ENCODE results near the gene C4orf50. TPM values are rescaled to one million over a fixed set of nuclear protein-coding genes. Genes with fewer than 3 reads are reported as not detected.

Gene C4orf50
- total and polyA plus RNA-seq, 2 donors (not counting 1 experiment from before 2014, with no cell fraction given) = 0.02 TPM; not detected in 1

DNA sequence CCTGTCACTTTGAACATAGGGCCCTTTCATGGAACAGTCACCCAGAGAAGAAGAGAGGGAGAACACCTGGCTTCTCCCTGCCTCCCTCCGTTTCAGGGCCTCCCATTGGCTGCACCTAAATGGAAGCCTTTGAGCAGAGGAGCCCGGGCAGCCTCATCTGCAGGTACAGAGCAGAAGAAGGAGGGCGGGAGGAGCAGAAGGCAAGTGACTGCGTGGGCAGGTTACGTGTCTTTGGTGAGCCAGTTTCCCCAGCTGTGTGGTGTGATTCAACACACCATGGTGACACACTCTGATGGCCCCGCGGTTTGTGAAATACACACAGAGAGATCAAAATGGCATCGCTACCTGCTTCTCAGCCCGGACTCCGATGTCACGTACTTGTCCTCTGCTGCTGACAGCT is 431 bp downstream of the C4orf50 start:
- Histone ChIP-seq H3K9ac (ENCODE audit: low read length) (no peak overlapping the region), H3K4me3 (ENCODE audit: control extremely low read depth in 1 of 5, extremely low read depth in 1 of 5, insufficient read depth in 1 of 5, low read depth in 2 of 5, low read length in 4 of 5) (no peak overlapping the region), H3K79me2 (ENCODE audit: control insufficient read depth, insufficient read depth, low read length) (no peaks in the 10 kb centered on the region), H3K27me3 (replicated peaks in 1 of 4; ENCODE audit: control extremely low read depth in 1 of 4, control insufficient read depth in 3 of 4, insufficient read depth in 4 of 4, low read length in 3 of 4) (peaks cover 0 to 6% (median 0%) of the 10 kb centered on the region in 4 experiments), H4K20me1 (ENCODE audit: control insufficient read depth, insufficient read depth, low read length, poor library complexity, severe bottlenecking) (no peaks in the 10 kb centered on the region), H3K27ac (ENCODE audit: low read length in 2 of 2) (no peak overlapping the region), H3K4me1 (ENCODE audit: control insufficient read depth in 2 of 2, insufficient read depth in 2 of 2, low read length in 2 of 2) (no peaks in the 10 kb centered on the region), H3K9me3 (ENCODE audit: control extremely low read depth in 1 of 3, control insufficient read depth in 2 of 3, insufficient read depth in 1 of 3, low read length in 2 of 3) (peaks cover 0 to 9% (median 0%) of the 10 kb centered on the region in 3 donors), H3K4me2 (replicated peaks; ENCODE audit: low read depth, low read length, poor library complexity, severe bottlenecking) (no peak overlapping the region), H3K36me3 (replicated peaks in 1 of 2; ENCODE audit: control extremely low read depth in 1 of 2, control insufficient read depth in 1 of 2, extremely low read depth in 1 of 2, insufficient read depth in 2 of 2, low read length in 1 of 2) (no peaks in the 10 kb centered on the region), H2AFZ (ENCODE audit: insufficient read depth, low read depth, low read length, poor library complexity, severe bottlenecking) (no peak overlapping the region)
- DNase-seq = no peak
- ChIA-PET POLR2A (no interaction called here), CTCF (no interaction called here)
- Mint-ChIP-seq H3K9me3 (ENCODE audit: insufficient read depth) (no peaks in the 10 kb centered on the region), H3K27me3 (peaks cover 13% of the 10 kb centered on the region), H3K4me1 (no peaks in the 10 kb centered on the region), H3K4me3 (no peak overlapping the region), H3K27ac (no peak overlapping the region)
- 91% methylated on average over 11 of the region's 11 CpGs for WGBS (ENCODE audit: insufficient coverage)
- intact Hi-C loops (cut with micrococcal nuclease) = no loop called here
- ATAC-seq (ENCODE audit: low read depth) = no peak
- TF ChIP-seq EZH2 (IDR thresholded peaks at IDR 0.05; ENCODE audit: borderline replicate concordance, insufficient read depth, low read depth, low read length, poor library complexity, severe bottlenecking) (no peak), CTCF (IDR thresholded peaks at IDR 0.05) (no peak)

DNA sequence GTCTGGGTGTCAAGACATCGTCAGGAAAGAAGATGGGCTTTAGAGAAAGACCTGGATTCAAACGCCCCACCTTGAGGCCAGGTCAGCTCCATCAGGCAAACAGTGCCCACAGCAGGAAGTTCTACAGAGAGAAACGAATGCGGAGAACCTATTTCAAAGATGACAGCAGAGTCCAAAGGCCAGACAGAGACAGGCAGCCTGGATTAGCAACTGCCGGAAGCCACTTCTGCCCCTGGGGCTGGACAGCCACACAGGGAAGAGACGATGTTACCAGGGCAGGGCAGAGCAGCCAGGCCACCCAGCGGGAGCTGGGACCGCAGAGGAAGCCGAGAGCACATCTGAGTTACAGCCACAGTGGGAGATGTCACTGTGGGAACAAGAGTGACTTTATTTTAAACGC is 1.2 kb downstream of the C4orf50 start:
- peaks cover 0 to 2% (median 0%) of the 10 kb centered on the region in 3 donors for H3K9me3 ChIP-seq (ENCODE audit: control extremely low read depth in 1 of 3, control insufficient read depth in 2 of 3, insufficient read depth in 1 of 3, low read length in 2 of 3)
- Mint-ChIP-seq H3K9me3 (ENCODE audit: insufficient read depth) (no peaks in the 10 kb centered on the region), H3K27ac (no peak overlapping the region), H3K4me1 (no peaks in the 10 kb centered on the region), H3K27me3 (peaks cover 13% of the 10 kb centered on the region), H3K4me3 (no peak overlapping the region)
- H3K27ac ChIP-seq (ENCODE audit: low read length in 2 of 2) = no peak overlapping the region
- ChIA-PET CTCF (no interaction called here), POLR2A (no interaction called here)
- H3K36me3 ChIP-seq (replicated peaks in 1 of 2; ENCODE audit: control extremely low read depth in 1 of 2, control insufficient read depth in 1 of 2, extremely low read depth in 1 of 2, insufficient read depth in 2 of 2, low read length in 1 of 2) = no peaks in the 10 kb centered on the region
- H3K9ac ChIP-seq (ENCODE audit: low read length) = no peak overlapping the region
- H4K20me1 ChIP-seq (ENCODE audit: control insufficient read depth, insufficient read depth, low read length, poor library complexity, severe bottlenecking) = no peaks in the 10 kb centered on the region
- no peak for TF ChIP-seq CTCF (IDR thresholded peaks at IDR 0.05)
- TF ChIP-seq EZH2 (IDR thresholded peaks at IDR 0.05; ENCODE audit: borderline replicate concordance, insufficient read depth, low read depth, low read length, poor library complexity, severe bottlenecking) = no peak
- no peak for ATAC-seq (ENCODE audit: low read depth)
- no peak overlapping the region for H2AFZ ChIP-seq (ENCODE audit: insufficient read depth, low read depth, low read length, poor library complexity, severe bottlenecking)
- H3K27me3 ChIP-seq (replicated peaks in 1 of 4; ENCODE audit: control extremely low read depth in 1 of 4, control insufficient read depth in 3 of 4, insufficient read depth in 4 of 4, low read length in 3 of 4) = peaks cover 0 to 6% (median 0%) of the 10 kb centered on the region in 4 experiments
- H3K4me1 ChIP-seq (ENCODE audit: control insufficient read depth in 2 of 2, insufficient read depth in 2 of 2, low read length in 2 of 2) = no peaks in the 10 kb centered on the region
- H3K4me3 ChIP-seq (ENCODE audit: control extremely low read depth in 1 of 5, extremely low read depth in 1 of 5, insufficient read depth in 1 of 5, low read depth in 2 of 5, low read length in 4 of 5) = no peak overlapping the region
- 79% methylated on average over 9 of the region's 10 CpGs for WGBS (ENCODE audit: insufficient coverage)
- DNase-seq = no peak
- no peaks in the 10 kb centered on the region for H3K79me2 ChIP-seq (ENCODE audit: control insufficient read depth, insufficient read depth, low read length)
- no peak overlapping the region for H3K4me2 ChIP-seq (replicated peaks; ENCODE audit: low read depth, low read length, poor library complexity, severe bottlenecking)
- intact Hi-C loops (cut with micrococcal nuclease) = no loop called here
